CD4-positive, alpha-beta T cell treated with Interleukin-15 for 4 hours (primary cell): ENCODE measurements around the gene KCNN1.

Experiments
- DNase-seq: peaks from one replicate; pipeline ENCODE4 v3.0.0-alpha.2; 2020; ENCODE audit warnings: low spot score

The KCNN1 gene

DNA sequence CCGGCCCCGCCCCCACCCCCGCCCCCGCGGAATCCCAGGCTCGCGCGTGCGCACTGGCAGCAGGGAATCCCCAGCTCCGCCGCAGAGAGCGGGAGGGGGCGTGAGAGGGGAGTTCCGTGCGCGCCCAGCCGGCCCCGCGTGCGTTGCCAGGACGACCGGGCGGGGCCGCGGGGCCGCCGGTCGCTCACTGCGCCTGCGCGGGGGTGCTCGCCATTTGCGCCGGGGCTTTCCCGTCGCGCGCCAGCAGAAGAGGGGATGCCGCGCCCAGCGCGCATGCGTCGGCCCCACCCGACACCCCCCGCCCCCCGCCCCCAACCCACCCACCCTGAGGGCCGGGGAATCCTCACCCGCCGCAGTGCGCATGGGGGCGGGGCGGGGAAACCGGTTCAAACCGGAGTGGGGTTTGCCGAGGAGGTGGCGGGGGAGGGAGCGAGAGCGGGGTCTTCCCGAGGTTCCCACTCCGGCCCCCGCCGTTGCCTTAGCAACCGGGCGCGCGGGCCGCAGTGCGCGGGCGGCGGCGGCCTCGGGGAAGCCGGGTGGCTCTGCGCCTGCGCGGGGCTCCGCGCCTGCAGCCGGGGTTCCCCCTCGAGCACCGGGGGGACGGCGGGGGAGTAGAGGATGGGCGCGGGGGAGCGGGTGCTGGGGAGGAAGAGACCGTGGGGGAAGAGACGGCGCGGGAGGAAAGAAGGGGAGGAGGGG lies 18.9 kb upstream of the KCNN1 start:
- peak; percentile 97 for DNase-seq

DNA sequence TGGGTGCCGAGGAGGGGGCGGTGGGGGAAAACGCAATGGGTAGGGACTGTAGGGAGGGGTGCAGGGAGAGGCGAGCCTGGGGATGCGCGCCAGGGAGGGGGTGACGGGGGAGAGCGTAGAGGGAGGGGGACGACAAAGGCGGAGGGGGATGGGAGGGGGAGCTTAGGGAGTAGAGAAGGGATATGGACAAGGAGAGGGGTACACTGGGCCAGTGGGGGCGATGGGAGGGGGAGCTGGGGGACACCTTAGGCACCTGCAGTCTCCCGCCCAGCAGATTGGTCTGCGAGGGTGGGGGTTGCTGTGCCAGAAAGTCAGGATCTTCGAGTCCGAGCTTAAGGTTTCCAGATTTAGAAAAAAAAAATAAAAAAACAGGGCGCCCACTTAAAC lies 18.4 kb upstream of the KCNN1 start:
- no peak for DNase-seq

- no peak for DNase-seq
Observed at GRCh38 chr19:17948931-17949930, 17.7 kb upstream of the KCNN1 start.

GRCh38 chr19:17949956-17950309 lies 17.0 kb upstream of the KCNN1 start:
- no peak for DNase-seq

GRCh38 chr19:17950310-17951156 lies 16.4 kb upstream of the KCNN1 start:
- peak; percentile 42 for DNase-seq

- no peak for DNase-seq
Observed at GRCh38 chr19:17951157-17951989, 15.5 kb upstream of the KCNN1 start.

DNA sequence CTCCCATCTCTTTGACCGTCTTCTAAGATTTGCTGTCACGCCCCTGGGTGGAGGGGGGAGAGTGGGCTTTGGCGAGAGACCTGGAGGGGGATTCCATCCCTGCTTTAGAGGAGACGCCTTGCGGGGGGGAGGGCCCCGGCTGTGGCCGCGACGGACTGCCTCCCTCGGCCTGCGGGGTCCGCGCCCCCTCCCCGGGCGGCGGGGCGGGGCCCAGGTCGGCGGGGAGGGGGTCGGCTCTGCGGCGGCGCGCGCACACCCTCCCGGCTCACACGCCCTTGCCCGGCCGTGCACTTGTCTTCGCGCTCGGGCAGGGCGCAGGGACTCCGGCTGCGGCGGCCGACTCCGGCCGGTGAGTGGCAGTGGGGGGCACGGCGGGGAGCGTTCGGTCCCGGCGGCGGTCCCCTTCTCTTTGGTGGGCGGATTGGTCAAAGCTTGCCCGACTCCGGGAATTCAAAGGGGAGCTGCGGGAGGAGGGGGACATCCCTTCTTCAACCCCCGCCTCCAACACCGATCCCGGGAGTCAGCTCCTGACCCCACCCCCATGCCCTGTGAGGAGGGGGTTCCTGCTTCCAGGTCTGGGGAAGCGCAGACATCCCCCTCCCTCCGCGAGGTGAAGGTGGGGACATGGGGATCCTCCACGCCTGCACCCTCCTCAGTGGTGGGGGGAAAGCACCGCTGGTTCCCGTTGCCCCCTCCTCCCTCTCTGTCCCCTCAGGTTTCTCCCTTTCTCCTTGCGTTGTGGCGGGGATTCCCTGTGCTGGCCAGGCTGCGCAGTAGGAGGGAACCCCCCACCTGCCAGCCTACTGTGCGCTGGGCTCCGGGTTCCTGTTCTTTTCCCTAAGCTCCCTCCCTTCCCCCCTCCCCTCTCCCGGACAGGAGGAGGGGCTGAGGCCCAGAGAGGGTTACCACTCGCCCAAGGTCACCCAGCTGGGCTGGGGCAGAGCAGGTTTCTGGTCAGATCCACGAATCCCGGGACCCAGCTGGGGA lies 14.6 kb upstream of the KCNN1 start:
- DNase-seq: no peak

GRCh38 chr19:17953316-17953801 lies 13.5 kb upstream of the KCNN1 start:
- no peak for DNase-seq

GRCh38 chr19:17953869-17954268 lies 13.0 kb upstream of the KCNN1 start:
- DNase-seq: no peak

DNA sequence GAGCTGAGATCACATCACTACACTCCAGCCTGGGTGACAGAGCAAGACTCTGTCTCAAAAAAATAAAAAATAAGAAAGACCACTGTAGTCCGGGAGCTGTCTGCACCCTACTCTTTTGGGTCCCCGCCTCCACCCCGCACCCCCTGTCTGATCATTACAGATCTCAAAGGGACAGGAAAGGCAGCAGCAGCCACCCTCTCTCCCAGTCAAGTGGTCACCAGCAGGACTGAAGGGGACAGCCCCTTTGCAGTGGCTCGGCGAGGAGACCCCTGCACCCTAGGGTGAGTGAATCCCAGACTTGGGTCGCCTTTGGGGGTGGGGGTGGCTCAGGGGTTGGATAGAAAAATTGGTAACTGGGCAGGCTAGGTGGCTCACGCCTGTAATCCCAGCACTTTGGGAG lies 12.5 kb upstream of the KCNN1 start:
- no peak for DNase-seq

DNA sequence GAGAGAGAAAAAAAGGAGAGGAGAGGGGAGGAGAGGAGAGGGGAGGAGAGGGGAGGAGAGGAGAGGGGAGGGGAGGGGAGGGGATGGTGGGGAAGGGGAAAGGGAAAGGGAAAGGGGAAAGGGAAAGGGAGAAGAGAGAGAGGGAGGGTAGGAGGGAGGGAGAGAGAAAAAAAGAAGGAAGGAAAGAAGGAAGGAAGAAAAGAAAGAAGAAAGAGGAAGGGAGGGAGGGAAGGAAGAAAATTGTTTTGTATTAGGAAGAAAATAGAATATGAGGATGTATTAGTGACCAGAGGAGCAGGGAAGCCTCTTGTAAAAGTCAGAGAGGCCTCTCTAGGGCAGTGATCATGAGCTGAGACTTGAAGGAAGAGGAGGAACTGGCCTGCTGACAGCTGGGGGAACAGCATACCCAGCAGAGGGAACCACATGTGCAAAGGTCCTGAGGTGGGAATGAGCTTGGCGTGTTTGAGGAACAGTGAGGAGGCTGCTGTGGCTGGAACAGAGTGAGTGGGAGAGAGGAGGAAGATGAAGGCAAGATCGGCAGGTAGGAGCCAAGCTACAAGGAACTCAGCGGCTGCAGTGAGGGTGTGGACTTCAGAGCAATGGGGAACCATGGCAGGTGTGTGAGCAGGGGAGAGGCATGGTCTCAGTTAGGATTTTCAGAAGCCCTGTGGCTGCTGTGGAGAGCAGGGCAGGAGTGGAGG lies 9.6 kb upstream of the KCNN1 start:
- no peak for DNase-seq

DNA sequence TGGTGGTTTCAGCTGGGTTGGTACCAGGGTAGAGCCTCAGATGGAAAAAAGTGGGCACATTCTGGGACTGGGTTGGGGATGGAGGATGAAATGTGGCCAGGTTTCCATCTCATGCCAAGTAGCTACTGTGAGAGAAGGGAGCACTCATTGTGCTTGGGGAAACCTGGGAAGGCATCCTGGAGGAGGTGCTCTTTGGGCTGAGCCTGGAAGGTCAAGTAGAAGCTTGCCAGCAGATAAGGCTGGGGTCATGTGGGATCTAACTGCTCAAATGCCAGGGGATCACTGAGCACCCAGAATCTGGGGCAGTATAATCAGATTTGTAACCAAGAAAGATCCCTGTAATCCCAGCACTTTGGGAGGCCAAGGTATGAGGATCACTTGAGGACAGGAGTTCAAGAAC lies 9.0 kb upstream of the KCNN1 start:
- no peak for DNase-seq

DNA sequence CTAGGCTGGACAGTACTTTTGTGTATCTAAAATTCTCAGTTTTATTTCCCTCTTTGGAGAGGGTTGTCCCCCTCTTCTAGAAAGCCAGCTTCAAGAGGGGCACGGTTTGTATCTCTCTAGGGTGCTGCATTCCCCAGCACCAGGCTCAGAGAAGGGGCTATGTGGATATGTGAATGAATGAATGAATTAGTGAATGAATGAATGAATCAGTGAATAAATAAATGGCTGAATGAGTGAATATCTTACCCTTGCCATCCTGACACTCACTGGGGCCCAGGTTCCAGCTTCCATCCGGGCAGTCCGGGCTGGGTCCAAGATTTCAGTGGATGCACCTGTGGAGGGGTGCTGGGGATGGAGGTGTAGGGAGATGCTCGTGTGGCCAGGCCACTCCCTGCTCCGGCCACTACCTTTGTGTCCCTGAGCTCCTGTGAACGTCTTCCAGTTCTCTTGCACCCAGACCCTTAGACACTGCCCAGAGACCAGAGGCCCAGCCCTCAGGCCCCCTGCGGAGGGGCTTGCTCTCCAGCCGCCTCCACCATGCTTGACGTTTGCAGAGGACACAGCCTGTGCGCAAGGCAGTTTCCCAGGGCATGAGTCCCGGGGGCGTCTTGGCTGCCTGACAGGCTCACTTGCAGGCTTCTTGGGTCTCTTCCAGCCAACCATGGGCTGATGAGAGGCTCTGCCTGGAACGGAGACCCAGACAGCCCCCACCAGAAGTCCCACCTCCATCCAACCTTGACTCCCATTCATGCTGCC lies 2.8 kb upstream of the KCNN1 start:
- DNase-seq: no peak

DNA sequence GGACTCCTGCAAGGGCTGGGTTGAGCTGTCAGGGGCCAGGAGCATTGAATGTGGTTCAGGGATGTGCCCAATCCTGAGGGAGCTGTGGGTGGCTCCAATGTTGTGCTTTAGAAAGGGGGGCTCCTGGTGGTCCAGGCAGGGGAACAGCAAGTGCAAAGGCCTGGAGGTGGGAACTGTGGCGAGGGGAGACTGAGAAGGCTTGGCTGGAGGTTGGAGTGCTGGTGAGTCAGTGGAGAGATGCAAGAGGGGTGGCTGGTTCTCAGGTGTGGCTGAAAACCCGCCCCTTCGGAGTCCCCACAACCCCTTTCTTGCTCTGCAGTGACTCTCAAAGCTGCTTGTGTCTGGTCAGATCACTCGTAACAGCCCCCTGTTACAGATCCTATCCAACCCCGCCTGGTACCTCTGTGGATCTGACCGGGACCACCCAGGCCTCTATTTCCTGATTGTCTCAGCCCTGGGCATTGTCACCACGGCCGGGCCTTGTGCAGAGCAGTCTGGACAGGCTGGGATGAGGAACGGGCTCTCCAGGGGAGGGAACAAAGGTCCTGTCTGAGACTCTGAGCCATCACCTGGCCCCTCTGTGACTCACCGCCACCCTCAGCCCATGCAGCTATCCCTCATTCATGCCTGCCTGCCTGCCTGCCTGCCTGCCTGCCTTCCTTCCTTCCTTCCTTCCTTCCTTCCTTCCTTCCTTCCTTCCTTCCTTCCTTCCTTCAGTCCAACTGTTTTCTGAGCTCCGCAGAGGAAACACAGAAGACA lies 1.4 kb upstream of the KCNN1 start:
- no peak for DNase-seq

DNA sequence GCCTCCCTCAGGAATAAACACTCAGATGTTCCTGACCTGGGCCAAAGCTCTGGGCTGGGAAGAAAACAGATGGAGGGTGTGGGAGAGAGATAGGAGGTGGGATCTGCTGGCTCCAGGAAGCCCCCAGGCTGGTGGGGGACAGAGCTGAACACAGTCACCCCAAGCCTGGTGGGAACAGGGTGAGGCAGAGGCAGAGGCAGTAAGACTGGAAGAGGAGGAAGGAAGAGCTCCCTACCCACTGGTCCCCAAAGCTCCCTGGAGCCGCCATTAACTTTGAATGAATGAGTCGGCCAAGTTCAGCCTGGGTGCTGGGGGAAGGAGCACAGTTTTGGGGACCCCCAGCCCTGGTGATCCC lies 801 bp upstream of the KCNN1 start:
- DNase-seq: no peak

- DNase-seq: no peak
Observed at GRCh38 chr19:17967257-17968051, 547 bp downstream of the KCNN1 start.

DNA sequence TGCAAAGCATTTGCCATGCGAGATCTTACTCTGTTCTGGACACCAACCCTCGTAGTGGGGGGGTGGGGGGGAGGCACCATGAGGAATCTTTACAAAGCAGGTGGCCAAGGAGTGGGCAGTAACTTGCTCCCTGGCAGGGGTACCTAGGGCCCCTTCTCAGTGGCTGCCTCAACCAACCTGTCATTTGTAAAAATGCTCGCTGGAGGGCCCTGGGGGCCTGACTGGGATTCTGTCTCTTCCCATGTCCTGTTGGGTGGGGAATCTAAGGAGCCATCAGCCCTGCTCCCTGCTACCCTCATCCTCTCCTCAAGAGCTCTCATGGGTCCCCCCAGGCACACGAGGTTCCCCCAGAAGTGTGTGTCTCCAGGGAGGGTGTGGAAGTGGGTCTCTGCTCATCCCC lies 1.5 kb downstream of the KCNN1 start:
- no peak for DNase-seq
